Pulmonary artery endothelial cell (primary cell): ENCODE data around the gene CCR9. TPM values are rescaled to one million over a fixed set of nuclear protein-coding genes. Genes with fewer than 3 reads are reported as not detected.

ENCODE experiments used
- DNase-seq: peaks from one replicate; pipeline ENCODE4 v3.0.0-alpha.2; 2011; ENCODE audit warnings: low read depth, low spot score
- total RNA-seq: library from RNA; depleted of rRNA; stranded (reverse); fragments of >200 nt; gene quantifications from 2 replicates; pipeline ENCODE4 v1.2.3, GENCODE V29; 2014

Gene CCR9
- total RNA-seq, 1 donor from 2014 or later: not detected

GRCh38 chr3:45952456-45952855 is 66.1 kb downstream of the CCR9 start:
- no peak for DNase-seq

Other genes starting within 250 kb of the CCR9 start
- 27.8 and 38.4 TPM in 2 replicates for gene SACM1L, start 197.1 kb upstream of the CCR9 start, total RNA-seq
- not detected in 2 replicates for gene SLC6A20, start 90.0 kb upstream of the CCR9 start, total RNA-seq
- 8.4 and 11.9 TPM in 2 replicates for gene LZTFL1, start 44.4 kb upstream of the CCR9 start, total RNA-seq
- not detected in 2 replicates for gene CXCR6, start 56.9 kb downstream of the CCR9 start, total RNA-seq
- gene FYCO1, start 109.3 kb downstream of the CCR9 start, total RNA-seq: 21.2 and 22.6 TPM in 2 replicates
- gene XCR1, start 140.9 kb downstream of the CCR9 start, total RNA-seq: not detected in 2 replicates